GM18519 (cell line): ENCODE results near the gene GTPBP6.
"Not testable (repeated sequence)": the region's sequence is repeated elsewhere in the genome, so short reads cannot be mapped to it uniquely, and the experiment has no call there.

ENCODE experiments used
- ATAC-seq: cut with Tn5 transposase; IDR thresholded peaks from one replicate; pipeline ENCODE4 v1.9.1; 2021; ENCODE audit warnings: mild to moderate bottlenecking, moderate library complexity; ENCODE audit not compliant: unreplicated experiment, low FRiP score

The GTPBP6 gene

GRCh38 chrX:352582-353314, 34.2 kb upstream of the GTPBP6 start:
- ATAC-seq, result no peak

GRCh38 chrX:352181-352580, 33.6 kb upstream of the GTPBP6 start:
- no peak for ATAC-seq

GRCh38 chrX:351736-352135, 33.1 kb upstream of the GTPBP6 start:
- ATAC-seq, result no peak

- not testable (repeated sequence) for ATAC-seq
These were observed 32.7 kb upstream of the GTPBP6 start for GRCh38 chrX:351324-351641.

- ATAC-seq, result no peak
These were observed 32.1 kb upstream of the GTPBP6 start for GRCh38 chrX:350534-351323.

GRCh38 chrX:350148-350533, 31.5 kb upstream of the GTPBP6 start:
- no peak for ATAC-seq

- ATAC-seq, result no peak
These were observed 31.1 kb upstream of the GTPBP6 start for GRCh38 chrX:349702-350101.

GRCh38 chrX:349196-349595, 30.6 kb upstream of the GTPBP6 start:
- no peak for ATAC-seq

GRCh38 chrX:348461-349117, 30.0 kb upstream of the GTPBP6 start:
- ATAC-seq, result no peak

GRCh38 chrX:347351-348117, 28.9 kb upstream of the GTPBP6 start:
- no peak for ATAC-seq

GRCh38 chrX:346034-346813, 27.6 kb upstream of the GTPBP6 start:
- ATAC-seq, result no peak

- ATAC-seq, result no peak
These were observed 26.7 kb upstream of the GTPBP6 start for GRCh38 chrX:345020-345925.

- ATAC-seq, result no peak
These were observed 25.8 kb upstream of the GTPBP6 start for GRCh38 chrX:344371-344901.

- ATAC-seq, result no peak
These were observed 23.0 kb upstream of the GTPBP6 start for GRCh38 chrX:341541-342101.

GRCh38 chrX:340641-341423, 22.2 kb upstream of the GTPBP6 start:
- ATAC-seq, result no peak

- ATAC-seq, result no peak
These were observed 21.5 kb upstream of the GTPBP6 start for GRCh38 chrX:340121-340520.

- no peak for ATAC-seq
These were observed 20.3 kb upstream of the GTPBP6 start for GRCh38 chrX:338836-339400.
